HG03095 (cell line): ENCODE data around the gene CTTNBP2.

Experiments used
- ATAC-seq: cut with Tn5 transposase; IDR thresholded peaks from one replicate; pipeline ENCODE4 v1.9.1; 2021; ENCODE audit warnings: moderate library complexity; ENCODE audit not compliant: unreplicated experiment

The CTTNBP2 gene, protein sequence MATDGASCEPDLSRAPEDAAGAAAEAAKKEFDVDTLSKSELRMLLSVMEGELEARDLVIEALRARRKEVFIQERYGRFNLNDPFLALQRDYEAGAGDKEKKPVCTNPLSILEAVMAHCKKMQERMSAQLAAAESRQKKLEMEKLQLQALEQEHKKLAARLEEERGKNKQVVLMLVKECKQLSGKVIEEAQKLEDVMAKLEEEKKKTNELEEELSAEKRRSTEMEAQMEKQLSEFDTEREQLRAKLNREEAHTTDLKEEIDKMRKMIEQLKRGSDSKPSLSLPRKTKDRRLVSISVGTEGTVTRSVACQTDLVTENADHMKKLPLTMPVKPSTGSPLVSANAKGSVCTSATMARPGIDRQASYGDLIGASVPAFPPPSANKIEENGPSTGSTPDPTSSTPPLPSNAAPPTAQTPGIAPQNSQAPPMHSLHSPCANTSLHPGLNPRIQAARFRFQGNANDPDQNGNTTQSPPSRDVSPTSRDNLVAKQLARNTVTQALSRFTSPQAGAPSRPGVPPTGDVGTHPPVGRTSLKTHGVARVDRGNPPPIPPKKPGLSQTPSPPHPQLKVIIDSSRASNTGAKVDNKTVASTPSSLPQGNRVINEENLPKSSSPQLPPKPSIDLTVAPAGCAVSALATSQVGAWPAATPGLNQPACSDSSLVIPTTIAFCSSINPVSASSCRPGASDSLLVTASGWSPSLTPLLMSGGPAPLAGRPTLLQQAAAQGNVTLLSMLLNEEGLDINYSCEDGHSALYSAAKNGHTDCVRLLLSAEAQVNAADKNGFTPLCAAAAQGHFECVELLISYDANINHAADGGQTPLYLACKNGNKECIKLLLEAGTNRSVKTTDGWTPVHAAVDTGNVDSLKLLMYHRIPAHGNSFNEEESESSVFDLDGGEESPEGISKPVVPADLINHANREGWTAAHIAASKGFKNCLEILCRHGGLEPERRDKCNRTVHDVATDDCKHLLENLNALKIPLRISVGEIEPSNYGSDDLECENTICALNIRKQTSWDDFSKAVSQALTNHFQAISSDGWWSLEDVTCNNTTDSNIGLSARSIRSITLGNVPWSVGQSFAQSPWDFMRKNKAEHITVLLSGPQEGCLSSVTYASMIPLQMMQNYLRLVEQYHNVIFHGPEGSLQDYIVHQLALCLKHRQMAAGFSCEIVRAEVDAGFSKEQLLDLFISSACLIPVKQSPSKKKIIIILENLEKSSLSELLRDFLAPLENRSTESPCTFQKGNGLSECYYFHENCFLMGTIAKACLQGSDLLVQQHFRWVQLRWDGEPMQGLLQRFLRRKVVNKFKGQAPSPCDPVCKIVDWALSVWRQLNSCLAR (N-terminal part only)

GRCh38 chr7:117873310-117874190, at the start of gene CTTNBP2:
CTTNBP2 (minus strand) TSS chr7:117873441; CDS start chr7:117873415, 26 bp downstream.
- ATAC-seq: no peak

GRCh38 chr7:117916309-117916708, 43.1 kb upstream of the CTTNBP2 start:
- ATAC-seq: no peak

GRCh38 chr7:117912421-117912820, 39.2 kb upstream of the CTTNBP2 start:
- ATAC-seq: no peak

GRCh38 chr7:117908031-117908795, 35.0 kb upstream of the CTTNBP2 start:
- ATAC-seq: no peak

- no peak for ATAC-seq
Measured at GRCh38 chr7:117907049-117907640, 33.9 kb upstream of the CTTNBP2 start.

- ATAC-seq: no peak
Measured at GRCh38 chr7:117902314-117902889, 29.2 kb upstream of the CTTNBP2 start.

DNA sequence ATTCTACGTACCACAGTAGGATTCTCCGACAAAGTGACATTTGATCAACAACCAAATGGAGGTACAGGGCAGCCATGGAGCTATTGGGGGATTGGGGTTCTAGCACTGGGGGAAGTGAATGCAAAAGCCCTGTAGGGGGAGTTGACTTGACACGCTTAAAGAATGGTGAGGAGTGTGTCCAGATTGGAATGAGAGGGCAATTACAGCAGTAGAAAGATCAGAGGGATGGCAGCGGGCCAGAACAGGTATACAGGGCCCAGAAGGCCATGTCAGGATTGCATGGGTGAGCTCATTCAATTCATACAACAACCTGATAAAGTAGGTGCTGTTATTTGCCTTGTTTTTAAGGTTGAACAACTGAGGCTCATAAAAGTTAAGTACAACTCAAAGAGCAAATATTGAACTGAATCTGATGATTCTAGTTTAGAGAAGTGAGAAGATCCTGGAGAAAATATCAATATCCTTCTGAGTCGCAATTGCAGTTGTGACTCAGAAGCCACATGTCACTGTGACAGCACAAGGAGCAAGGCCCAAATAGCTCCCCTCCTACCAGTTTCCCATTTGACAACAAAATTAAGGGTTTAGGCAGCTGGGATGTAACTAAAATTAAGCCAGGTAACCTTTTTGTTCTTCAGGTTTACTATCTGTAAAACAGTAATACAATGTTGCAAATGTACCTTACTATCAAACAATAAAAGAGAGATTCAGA, 28.0 kb upstream of the CTTNBP2 start:
- no peak for ATAC-seq

GRCh38 chr7:117896339-117896738, 23.1 kb upstream of the CTTNBP2 start:
- ATAC-seq: no peak

GRCh38 chr7:117895276-117895675, 22.0 kb upstream of the CTTNBP2 start:
- ATAC-seq: no peak

DNA sequence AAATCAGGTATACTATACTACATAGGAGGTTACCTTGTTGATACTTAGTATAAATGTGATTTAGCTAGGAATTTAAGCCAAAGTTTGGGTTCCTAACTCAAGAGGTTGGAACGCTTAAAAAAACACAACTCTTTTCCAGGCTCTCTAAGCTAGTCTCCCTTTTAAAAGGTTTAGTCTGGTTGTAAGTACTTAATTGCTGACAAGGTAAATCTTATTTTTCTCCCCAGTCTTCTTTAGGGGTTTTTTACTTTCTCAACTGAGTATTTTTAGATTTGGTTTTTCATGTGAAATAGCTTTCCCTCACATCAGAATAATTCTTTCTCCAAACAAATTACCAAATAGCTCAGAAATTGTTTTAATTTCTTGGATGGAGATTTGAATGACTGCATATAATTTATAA, 20.8 kb upstream of the CTTNBP2 start:
- ATAC-seq: no peak

DNA sequence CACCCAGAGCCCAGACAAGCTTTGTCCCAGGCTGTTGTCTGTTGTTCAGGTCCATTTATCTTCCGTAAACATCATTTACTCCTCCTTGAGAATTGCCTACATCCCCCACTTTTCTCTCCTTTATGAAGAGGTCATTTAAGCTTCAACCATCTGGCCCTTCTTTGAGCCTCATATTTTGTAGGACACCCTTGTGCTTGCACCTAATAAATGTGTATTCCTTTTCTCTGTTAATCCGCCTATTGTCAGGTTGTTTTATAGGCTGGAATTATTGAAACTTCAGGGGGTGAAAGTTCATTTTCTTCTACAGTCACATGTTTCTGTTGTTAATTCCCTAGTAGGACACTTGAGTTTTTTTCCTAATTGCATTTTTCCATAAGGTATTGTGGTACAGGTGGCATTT, 19.6 kb upstream of the CTTNBP2 start:
- ATAC-seq: no peak

GRCh38 chr7:117889611-117890010, 16.4 kb upstream of the CTTNBP2 start:
- no peak for ATAC-seq

GRCh38 chr7:117888627-117889026, 15.4 kb upstream of the CTTNBP2 start:
- ATAC-seq: no peak

DNA sequence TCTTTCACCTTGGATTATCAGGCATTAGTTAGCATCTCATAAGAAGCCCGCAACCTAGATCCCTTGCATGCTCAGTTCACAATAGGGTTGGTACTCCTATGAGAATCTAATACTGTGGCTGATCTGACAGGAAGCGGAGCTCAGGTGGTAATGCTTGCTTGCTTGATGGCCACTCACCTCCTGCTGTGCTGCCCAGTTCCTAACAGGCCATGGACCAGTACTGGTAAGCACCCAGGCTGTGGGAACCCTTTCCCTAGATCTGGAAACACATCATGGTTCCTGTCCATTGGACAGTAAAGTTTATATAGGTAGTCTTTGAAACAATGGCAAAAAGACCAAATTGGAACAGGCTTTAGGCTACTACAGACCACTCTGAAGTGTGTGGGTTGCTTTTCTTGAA, 9.4 kb upstream of the CTTNBP2 start:
- no peak for ATAC-seq

DNA sequence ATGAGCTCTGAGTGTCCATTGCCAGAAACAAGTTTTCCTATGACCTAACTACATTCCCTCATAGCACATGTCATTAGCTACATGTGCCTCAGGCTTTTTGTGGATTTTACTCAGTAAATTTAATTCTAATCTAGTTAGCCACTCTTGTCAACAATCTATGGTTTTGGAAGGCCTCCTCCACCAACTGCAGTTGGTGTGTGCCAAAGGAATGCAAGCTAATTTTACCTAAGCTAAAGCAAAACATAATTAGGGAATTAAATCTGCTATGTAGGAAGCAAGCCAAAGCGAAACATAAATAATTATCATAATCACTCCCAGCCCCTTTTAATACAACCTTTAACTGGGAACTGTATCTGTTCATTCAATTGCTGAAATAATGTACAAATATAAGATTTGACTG, 3.5 kb upstream of the CTTNBP2 start:
- ATAC-seq: no peak

- no peak for ATAC-seq
Measured at GRCh38 chr7:117875566-117875965, 2.3 kb upstream of the CTTNBP2 start.

GRCh38 chr7:117874191-117874700, 1.0 kb upstream of the CTTNBP2 start:
- no peak for ATAC-seq
